Astrocyte of the spinal cord (primary cell): ENCODE data around the gene F10.

ENCODE experiments used
- DNase-seq: peaks from one replicate; pipeline ENCODE4 v3.0.0; 2011; ENCODE audit warnings: low read depth, low spot score
- H3K4me3 ChIP-seq: 2 replicates; pipeline ENCODE4 v1.5.1; 2011; ENCODE audit warnings: low read depth, mild to moderate bottlenecking, low read length, moderate library complexity
- in situ Hi-C: cut with HindIII; loops from 2 replicates; pipeline ENCODE4 v1.10.0; 2017; ENCODE audit warnings: low sequenced_read_pairs
- TF ChIP-seq, protein P1 (sequence below): IDR thresholded peaks from 2 replicates; pipeline ENCODE4 v1.5.1; 2012; ENCODE audit warnings: low read depth, mild to moderate bottlenecking, low read length, inconsistent platforms

The F10 gene

GRCh38 chr13:113123226-113124201 is 915 bp downstream of the F10 start:
- no peak for DNase-seq
- in situ Hi-C loops, result no loop called here
- TF ChIP-seq, protein P1, sequence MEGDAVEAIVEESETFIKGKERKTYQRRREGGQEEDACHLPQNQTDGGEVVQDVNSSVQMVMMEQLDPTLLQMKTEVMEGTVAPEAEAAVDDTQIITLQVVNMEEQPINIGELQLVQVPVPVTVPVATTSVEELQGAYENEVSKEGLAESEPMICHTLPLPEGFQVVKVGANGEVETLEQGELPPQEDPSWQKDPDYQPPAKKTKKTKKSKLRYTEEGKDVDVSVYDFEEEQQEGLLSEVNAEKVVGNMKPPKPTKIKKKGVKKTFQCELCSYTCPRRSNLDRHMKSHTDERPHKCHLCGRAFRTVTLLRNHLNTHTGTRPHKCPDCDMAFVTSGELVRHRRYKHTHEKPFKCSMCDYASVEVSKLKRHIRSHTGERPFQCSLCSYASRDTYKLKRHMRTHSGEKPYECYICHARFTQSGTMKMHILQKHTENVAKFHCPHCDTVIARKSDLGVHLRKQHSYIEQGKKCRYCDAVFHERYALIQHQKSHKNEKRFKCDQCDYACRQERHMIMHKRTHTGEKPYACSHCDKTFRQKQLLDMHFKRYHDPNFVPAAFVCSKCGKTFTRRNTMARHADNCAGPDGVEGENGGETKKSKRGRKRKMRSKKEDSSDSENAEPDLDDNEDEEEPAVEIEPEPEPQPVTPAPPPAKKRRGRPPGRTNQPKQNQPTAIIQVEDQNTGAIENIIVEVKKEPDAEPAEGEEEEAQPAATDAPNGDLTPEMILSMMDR, result peak; percentile 35
- H3K4me3 ChIP-seq, result peak overlapping the region; percentile 23

GRCh38 chr13:113124211-113124970 is 1.8 kb downstream of the F10 start:
- no peak overlapping the region for H3K4me3 ChIP-seq
- in situ Hi-C loops, result no loop called here
- TF ChIP-seq, protein P1, result no peak
- no peak for DNase-seq

DNA sequence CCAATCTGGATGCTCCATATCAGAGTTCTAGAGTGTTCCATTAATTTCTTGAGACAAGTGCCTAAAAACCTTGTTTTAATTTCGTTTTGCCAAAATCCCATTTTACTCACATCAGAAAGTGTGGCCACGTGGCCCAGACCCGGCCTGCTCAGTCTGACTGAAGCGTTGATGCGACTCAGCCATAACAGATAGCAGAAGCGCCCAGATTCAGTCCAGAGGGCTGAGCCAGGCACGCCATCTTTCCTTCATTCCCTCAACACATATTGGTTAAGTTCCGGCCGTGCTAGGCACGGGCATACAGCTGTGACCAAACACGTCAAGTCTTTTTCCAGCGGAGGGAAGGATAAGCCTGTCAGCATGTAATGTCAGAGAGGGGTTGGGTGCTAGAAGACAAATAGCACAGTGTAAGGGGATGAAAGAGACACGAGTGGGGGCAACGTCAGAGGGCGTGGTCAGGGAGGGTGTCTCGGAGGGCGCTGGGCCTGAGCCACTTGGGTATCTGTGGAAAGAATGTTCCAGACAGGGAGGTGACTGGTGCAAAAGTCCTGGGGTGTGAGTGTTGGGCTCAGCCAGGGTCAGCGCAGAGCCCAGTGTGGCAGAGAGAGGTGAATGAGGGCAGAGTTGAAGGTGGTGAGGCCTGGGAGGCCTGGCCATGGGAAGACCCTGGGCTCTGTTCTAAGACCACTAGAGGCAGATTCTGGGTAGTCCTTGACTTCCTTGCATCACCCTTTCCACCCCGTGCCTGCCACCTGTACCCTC is 3.1 kb downstream of the F10 start:
- TF ChIP-seq, protein P1, result no peak
- H3K4me3 ChIP-seq, result no peak overlapping the region
- DNase-seq, result no peak
- in situ Hi-C loops, result no loop called here

DNA sequence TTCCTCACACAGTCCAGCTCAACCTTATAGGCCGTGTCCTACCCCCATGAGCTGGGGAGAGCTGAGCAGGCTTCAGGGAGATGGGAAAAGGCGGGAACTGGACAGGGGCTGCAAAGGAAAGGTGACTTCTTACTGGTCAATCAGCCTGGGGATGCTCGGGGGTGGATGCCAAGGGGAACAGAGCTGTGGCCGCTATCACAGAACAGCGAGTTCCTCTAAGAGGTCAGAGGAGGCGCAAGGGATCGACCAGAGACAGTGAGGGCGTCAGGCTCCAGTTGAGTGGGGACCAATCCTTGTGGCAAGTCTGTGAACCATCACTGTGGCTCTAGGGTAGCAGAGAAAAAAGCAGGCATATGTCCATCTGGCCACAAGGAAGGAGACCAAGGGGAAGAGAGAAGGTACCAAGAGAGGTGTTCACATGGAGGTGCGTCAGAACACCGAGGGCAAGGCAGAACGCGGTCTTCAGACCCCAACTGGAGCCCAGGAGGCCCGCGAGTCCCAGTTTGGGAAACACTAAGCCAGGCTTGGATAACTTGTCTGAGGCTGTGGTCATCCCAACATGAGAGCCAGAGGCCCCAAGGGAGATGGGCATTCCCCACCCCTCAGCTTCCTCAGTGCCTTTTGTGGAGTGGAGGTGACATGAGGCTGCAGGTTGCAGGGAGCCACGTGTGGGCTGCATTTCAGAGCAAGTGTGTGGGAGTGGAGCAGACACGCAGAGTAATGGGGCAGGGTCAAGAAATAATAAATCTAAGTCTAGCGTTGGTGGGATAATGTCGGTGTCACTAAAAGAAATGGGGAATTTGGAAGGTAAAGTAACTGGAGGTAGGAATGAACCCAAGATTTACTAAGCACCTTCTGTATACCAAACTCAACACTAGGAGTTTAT is 3.9 kb downstream of the F10 start:
- no peak for DNase-seq
- in situ Hi-C loops, result no loop called here
- TF ChIP-seq, protein P1, result no peak
- H3K4me3 ChIP-seq, result no peak overlapping the region

DNA sequence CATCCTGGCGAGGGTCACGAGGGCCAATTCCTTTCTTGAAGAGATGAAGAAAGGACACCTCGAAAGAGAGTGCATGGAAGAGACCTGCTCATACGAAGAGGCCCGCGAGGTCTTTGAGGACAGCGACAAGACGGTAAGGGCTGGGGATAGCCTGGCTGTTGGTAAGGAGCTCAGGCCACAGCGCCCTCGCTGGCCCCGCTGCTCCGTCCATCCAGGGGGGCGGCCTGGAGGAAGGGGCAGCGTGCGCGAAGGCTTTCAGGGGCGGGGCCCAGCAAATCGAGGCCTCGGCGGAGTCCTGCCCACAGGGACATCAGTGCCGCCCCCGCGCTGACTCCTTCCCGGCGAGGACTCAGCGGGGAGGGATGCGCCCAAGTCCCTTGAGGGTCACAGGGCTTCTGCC is 6.9 kb downstream of the F10 start:
- TF ChIP-seq, protein P1, result no peak
- no peak for DNase-seq
- no peak overlapping the region for H3K4me3 ChIP-seq
- in situ Hi-C loops, result no loop called here
